ENCODE measurements around the gene IRF8. TPM values are rescaled to one million over a fixed set of nuclear protein-coding genes. Genes with fewer than 3 reads are reported as not detected.

IRF8 gene
- total RNA-seq, 1 donor from 2014 or later, result 1.5 TPM

DNA sequence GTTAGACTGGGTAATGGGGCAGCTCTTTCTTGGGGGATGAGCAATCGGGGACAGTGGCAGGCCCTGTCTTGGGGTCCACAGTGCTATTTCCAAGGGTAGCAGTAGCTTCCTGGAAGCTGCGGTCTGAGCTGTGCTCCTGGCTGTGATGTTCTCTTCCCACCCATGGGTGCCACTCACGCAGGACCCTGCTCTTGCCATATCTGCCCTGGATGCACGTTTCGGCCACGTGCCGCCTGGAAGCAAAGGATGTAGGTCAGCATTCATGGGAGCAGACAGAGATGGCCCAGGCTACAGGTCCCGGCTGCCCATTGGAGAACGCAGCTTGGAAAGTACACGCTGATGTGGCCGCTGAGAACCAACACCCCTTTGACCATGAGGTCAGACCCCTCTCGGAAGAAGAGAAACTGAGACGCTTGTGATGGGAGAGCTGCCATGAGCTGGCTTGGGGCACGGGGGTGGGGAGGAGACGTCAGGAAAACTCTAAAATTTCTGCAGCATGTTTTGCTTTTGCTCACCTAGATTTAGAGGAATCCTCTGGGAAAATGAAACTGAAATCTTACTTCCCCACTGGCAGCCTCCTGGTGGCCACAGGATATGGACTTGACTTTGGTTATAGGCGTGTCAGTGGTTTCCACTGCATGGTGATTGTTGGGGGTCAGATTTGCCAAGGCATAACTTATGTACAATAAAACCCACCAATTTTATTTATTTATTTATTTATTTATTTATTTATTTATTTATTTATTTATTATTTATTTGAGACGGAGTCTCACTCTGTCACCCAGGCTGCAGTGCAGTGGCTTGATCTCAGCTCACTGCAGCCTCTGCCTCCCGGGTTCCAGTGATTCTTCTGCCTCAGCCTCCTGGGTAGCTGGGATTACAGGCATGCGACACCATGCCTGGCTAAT is 36.2 kb upstream of the IRF8 start:
- Mint-ChIP-seq H3K36me3 (ENCODE audit: low read depth, unreplicated experiment) (no peaks in the 10 kb centered on the region), H3K4me1 (ENCODE audit: unreplicated experiment) (no peaks in the 10 kb centered on the region), H3K27ac (ENCODE audit: unreplicated experiment) (no peak overlapping the region)

GRCh38 chr16:85863384-85863774 is 35.6 kb upstream of the IRF8 start:
- no peak for DNase-seq (ENCODE audit: low spot score)
- no peak overlapping the region for H3K27ac Mint-ChIP-seq (ENCODE audit: unreplicated experiment)
- no peaks in the 10 kb centered on the region for H3K4me1 Mint-ChIP-seq (ENCODE audit: unreplicated experiment)
- no peaks in the 10 kb centered on the region for H3K9me3 Mint-ChIP-seq (ENCODE audit: unreplicated experiment)
- no peaks in the 10 kb centered on the region for H3K36me3 Mint-ChIP-seq (ENCODE audit: low read depth, unreplicated experiment)
- TF ChIP-seq, protein P1, sequence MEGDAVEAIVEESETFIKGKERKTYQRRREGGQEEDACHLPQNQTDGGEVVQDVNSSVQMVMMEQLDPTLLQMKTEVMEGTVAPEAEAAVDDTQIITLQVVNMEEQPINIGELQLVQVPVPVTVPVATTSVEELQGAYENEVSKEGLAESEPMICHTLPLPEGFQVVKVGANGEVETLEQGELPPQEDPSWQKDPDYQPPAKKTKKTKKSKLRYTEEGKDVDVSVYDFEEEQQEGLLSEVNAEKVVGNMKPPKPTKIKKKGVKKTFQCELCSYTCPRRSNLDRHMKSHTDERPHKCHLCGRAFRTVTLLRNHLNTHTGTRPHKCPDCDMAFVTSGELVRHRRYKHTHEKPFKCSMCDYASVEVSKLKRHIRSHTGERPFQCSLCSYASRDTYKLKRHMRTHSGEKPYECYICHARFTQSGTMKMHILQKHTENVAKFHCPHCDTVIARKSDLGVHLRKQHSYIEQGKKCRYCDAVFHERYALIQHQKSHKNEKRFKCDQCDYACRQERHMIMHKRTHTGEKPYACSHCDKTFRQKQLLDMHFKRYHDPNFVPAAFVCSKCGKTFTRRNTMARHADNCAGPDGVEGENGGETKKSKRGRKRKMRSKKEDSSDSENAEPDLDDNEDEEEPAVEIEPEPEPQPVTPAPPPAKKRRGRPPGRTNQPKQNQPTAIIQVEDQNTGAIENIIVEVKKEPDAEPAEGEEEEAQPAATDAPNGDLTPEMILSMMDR (IDR thresholded peaks at IDR 0.05; ENCODE audit: unreplicated experiment), result no peak
- peaks cover 4% of the 10 kb centered on the region for H3K27me3 Mint-ChIP-seq (ENCODE audit: unreplicated experiment)
- no peak overlapping the region for H3K4me3 Mint-ChIP-seq (ENCODE audit: unreplicated experiment)

More for the DNA sequence above, 36.2 kb upstream of the IRF8 start:
- TF ChIP-seq, protein P1 (IDR thresholded peaks at IDR 0.05; ENCODE audit: unreplicated experiment), result no peak
- Mint-ChIP-seq H3K9me3 (ENCODE audit: unreplicated experiment) (no peaks in the 10 kb centered on the region), H3K27me3 (ENCODE audit: unreplicated experiment) (peaks cover 4% of the 10 kb centered on the region), H3K4me3 (ENCODE audit: unreplicated experiment) (no peak overlapping the region)
- DNase-seq (ENCODE audit: low spot score), result no peak

GRCh38 chr16:85864965-85865364 is 34.0 kb upstream of the IRF8 start:
- no peaks in the 10 kb centered on the region for H3K36me3 Mint-ChIP-seq (ENCODE audit: low read depth, unreplicated experiment)
- TF ChIP-seq, protein P1 (IDR thresholded peaks at IDR 0.05; ENCODE audit: unreplicated experiment), result no peak
- H3K9me3 Mint-ChIP-seq (ENCODE audit: unreplicated experiment), result no peaks in the 10 kb centered on the region
- H3K27ac Mint-ChIP-seq (ENCODE audit: unreplicated experiment), result no peak overlapping the region
- H3K4me3 Mint-ChIP-seq (ENCODE audit: unreplicated experiment), result no peak overlapping the region
- H3K4me1 Mint-ChIP-seq (ENCODE audit: unreplicated experiment), result no peaks in the 10 kb centered on the region
- no peak for DNase-seq (ENCODE audit: low spot score)
- peaks cover 4% of the 10 kb centered on the region for H3K27me3 Mint-ChIP-seq (ENCODE audit: unreplicated experiment)

DNA sequence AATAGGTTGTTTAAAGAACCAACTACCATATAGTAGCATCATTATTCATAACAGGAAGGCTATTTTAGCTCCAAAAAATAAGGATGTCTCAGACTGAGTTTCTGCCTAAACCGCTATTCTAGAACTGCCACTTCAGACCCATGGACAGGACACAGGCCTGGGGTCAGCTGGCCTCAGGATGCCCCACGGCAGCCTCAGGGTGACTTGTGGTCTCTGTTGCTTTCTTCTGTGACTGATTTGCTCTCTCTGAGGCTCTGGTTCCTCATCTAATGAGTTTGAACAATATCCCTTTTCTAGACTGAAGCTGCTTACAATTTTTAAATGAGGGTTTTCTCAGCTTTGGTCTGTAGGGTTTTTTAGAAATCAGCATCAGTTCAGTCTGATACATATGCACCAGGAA is 31.8 kb upstream of the IRF8 start:
- Mint-ChIP-seq H3K4me1 (ENCODE audit: unreplicated experiment) (peaks cover 4% of the 10 kb centered on the region), H3K36me3 (ENCODE audit: low read depth, unreplicated experiment) (no peaks in the 10 kb centered on the region), H3K4me3 (ENCODE audit: unreplicated experiment) (no peak overlapping the region), H3K27me3 (ENCODE audit: unreplicated experiment) (peaks cover 4% of the 10 kb centered on the region), H3K27ac (ENCODE audit: unreplicated experiment) (no peak overlapping the region), H3K9me3 (ENCODE audit: unreplicated experiment) (no peaks in the 10 kb centered on the region)
- DNase-seq (ENCODE audit: low spot score), result no peak
- TF ChIP-seq, protein P1 (IDR thresholded peaks at IDR 0.05; ENCODE audit: unreplicated experiment), result no peak

GRCh38 chr16:85868495-85868894 is 30.5 kb upstream of the IRF8 start:
- H3K27me3 Mint-ChIP-seq (ENCODE audit: unreplicated experiment), result no peaks in the 10 kb centered on the region
- no peak overlapping the region for H3K27ac Mint-ChIP-seq (ENCODE audit: unreplicated experiment)
- no peaks in the 10 kb centered on the region for H3K9me3 Mint-ChIP-seq (ENCODE audit: unreplicated experiment)
- H3K36me3 Mint-ChIP-seq (ENCODE audit: low read depth, unreplicated experiment), result no peaks in the 10 kb centered on the region
- TF ChIP-seq, protein P1 (IDR thresholded peaks at IDR 0.05; ENCODE audit: unreplicated experiment), result no peak
- peaks cover 10% of the 10 kb centered on the region for H3K4me1 Mint-ChIP-seq (ENCODE audit: unreplicated experiment)
- H3K4me3 Mint-ChIP-seq (ENCODE audit: unreplicated experiment), result no peak overlapping the region
- no peak for DNase-seq (ENCODE audit: low spot score)
